Epithelial cell of esophagus (primary cell): ENCODE measurements around the gene SINHCAF.
"Not testable (repeated sequence)": the region's sequence is repeated elsewhere in the genome, so short reads cannot be mapped to it uniquely, and the experiment has no call there.

Experiments used
- DNase-seq: peaks from one replicate; pipeline ENCODE4 v3.0.0; 2010; ENCODE audit warnings: low read depth
- H3K4me3 ChIP-seq: 2 replicates; pipeline ENCODE4 v1.5.1; 2011; ENCODE audit warnings: mild to moderate bottlenecking, low read length, control low read depth
- CTCF ChIP-seq: IDR thresholded peaks from 2 replicates; pipeline ENCODE4 v1.5.1; 2011; ENCODE audit warnings: low read depth, mild to moderate bottlenecking, low read length, control low read depth, inconsistent platforms; ENCODE audit not compliant: insufficient read depth; ENCODE audit errors: missing control alignments

SINHCAF gene

GRCh38 chr12:31267966-31268365 is 58.0 kb downstream of the SINHCAF start:
- no peak overlapping the region for H3K4me3 ChIP-seq
- TF ChIP-seq CTCF: no peak
- DNase-seq: no peak

GRCh38 chr12:31265722-31266121 is 60.2 kb downstream of the SINHCAF start:
- TF ChIP-seq CTCF: no peak
- no peak for DNase-seq

GRCh38 chr12:31263661-31264060 is 62.3 kb downstream of the SINHCAF start:
- H3K4me3 ChIP-seq: no peak overlapping the region
- no peak for TF ChIP-seq CTCF

More at GRCh38 chr12:31265722-31266121, 60.2 kb downstream of the SINHCAF start:
- no peak overlapping the region for H3K4me3 ChIP-seq

GRCh38 chr12:31261744-31262143 is 64.2 kb downstream of the SINHCAF start:
- no peak for DNase-seq
- no peak for TF ChIP-seq CTCF
- H3K4me3 ChIP-seq: no peak overlapping the region

More at GRCh38 chr12:31263661-31264060, 62.3 kb downstream of the SINHCAF start:
- DNase-seq: peak; percentile 35

- TF ChIP-seq CTCF: no peak
Observed at GRCh38 chr12:31260840-31261239, 65.1 kb downstream of the SINHCAF start.

GRCh38 chr12:31259136-31259886 is 66.6 kb downstream of the SINHCAF start:
- TF ChIP-seq CTCF: no peak
- H3K4me3 ChIP-seq: no peak overlapping the region
- DNase-seq: no peak

More at GRCh38 chr12:31260840-31261239, 65.1 kb downstream of the SINHCAF start:
- H3K4me3 ChIP-seq: no peak overlapping the region
- peak; percentile 40 for DNase-seq

- no peak for TF ChIP-seq CTCF
- no peak for DNase-seq
- H3K4me3 ChIP-seq: no peak overlapping the region
Observed at GRCh38 chr12:31257784-31258183, 68.2 kb downstream of the SINHCAF start.

- H3K4me3 ChIP-seq: peak overlapping the region; percentile 27
- not testable (repeated sequence) for DNase-seq
Observed at GRCh38 chr12:31251707-31252611, 74.0 kb downstream of the SINHCAF start.
